GM23338 (cell line): Measurements from ENCODE around the gene ACSS3. TPM values are rescaled to one million over a fixed set of nuclear protein-coding genes. Genes with fewer than 3 reads are reported as not detected.
"Not testable (repeated sequence)": the region's sequence is repeated elsewhere in the genome, so short reads cannot be mapped to it uniquely, and the experiment has no call there.

ENCODE experiments used
- ATAC-seq: fragments of 200-7000 bp; cut with Tn5 transposase; 3 replicates; pipeline ENCODE4 v1.9.1; 2020
- DNase-seq: peaks from one replicate; pipeline ENCODE4 v3.0.0-alpha.2; 2015; ENCODE audit warnings: low spot score
- H2AFZ ChIP-seq: fragments of 200-600 bp; sonication (generic); 2 replicates; pipeline ENCODE4 v1.8.0; 2016; ENCODE audit warnings: antibody characterized with exemption, mild to moderate bottlenecking, moderate library complexity
- H3F3A ChIP-seq: fragments of 200-600 bp; sonication (generic); replicated peaks from 2 replicates; pipeline ENCODE4 v1.8.0; 2017; ENCODE audit warnings: antibody characterized with exemption, mixed run types, low read depth
- H3K27ac ChIP-seq: fragments of 200-600 bp; sonication (generic); 2 replicates; pipeline ENCODE4 v1.6.1; 2016; ENCODE audit warnings: low read depth
- H3K27me3 ChIP-seq: fragments of 200-600 bp; sonication (generic); 2 replicates; pipeline ENCODE4 v1.8.0; 2016; ENCODE audit warnings: mild to moderate bottlenecking, mixed run types, moderate library complexity; ENCODE audit not compliant: insufficient read depth
- H3K36me3 ChIP-seq: fragments of 200-600 bp; sonication (generic); 2 replicates; pipeline ENCODE4 v1.8.0; 2016; ENCODE audit warnings: mild to moderate bottlenecking; ENCODE audit not compliant: insufficient read depth
- H3K4me1 ChIP-seq: fragments of 200-600 bp; sonication (generic); 2 replicates; pipeline ENCODE4 v1.8.0; 2016; ENCODE audit warnings: mild to moderate bottlenecking, moderate library complexity; ENCODE audit not compliant: insufficient read depth
- H3K4me2 ChIP-seq: fragments of 200-600 bp; sonication (generic); 2 replicates; pipeline ENCODE4 v1.7.1; 2017; ENCODE audit warnings: mixed run types
- H3K4me3 ChIP-seq: fragments of 200-600 bp; sonication (generic); 2 replicates; pipeline ENCODE4 v1.6.1; 2016; ENCODE audit warnings: mixed run types
- H3K79me2 ChIP-seq: fragments of 200-600 bp; sonication (generic); replicated peaks from 2 replicates; pipeline ENCODE4 v1.8.0; 2017; ENCODE audit warnings: mild to moderate bottlenecking; ENCODE audit not compliant: insufficient read depth
- H3K9me2 ChIP-seq: fragments of 200-600 bp; sonication (generic); 2 replicates; pipeline ENCODE4 v1.8.0; 2017; ENCODE audit not compliant: insufficient read depth
- H4K20me1 ChIP-seq: fragments of 200-600 bp; sonication (generic); replicated peaks from 2 replicates; pipeline ENCODE4 v1.8.0; 2017; ENCODE audit warnings: mild to moderate bottlenecking; ENCODE audit not compliant: insufficient read depth
- H3K27ac Mint-ChIP-seq: 2 replicates; pipeline ENCODE4 v1.8.0; 2020; ENCODE audit warnings: inconsistent platforms, mild to moderate bottlenecking, moderate library complexity, mixed read lengths
- H3K27me3 Mint-ChIP-seq: 3 replicates; pipeline ENCODE4 v1.8.0; 2022; ENCODE audit warnings: low read depth, mild to moderate bottlenecking, moderate library complexity, mixed read lengths, inconsistent platforms; ENCODE audit not compliant: insufficient read depth, poor library complexity
- H3K36me3 Mint-ChIP-seq: 3 replicates; pipeline ENCODE4 v1.8.0; 2021; ENCODE audit warnings: low read depth, mild to moderate bottlenecking, inconsistent platforms, moderate library complexity, mixed read lengths
- H3K4me1 Mint-ChIP-seq: 3 replicates; pipeline ENCODE4 v1.8.0; 2020; ENCODE audit warnings: mild to moderate bottlenecking, inconsistent platforms, mixed read lengths
- H3K4me3 Mint-ChIP-seq: 3 replicates; pipeline ENCODE4 v1.8.0; 2021; ENCODE audit warnings: moderate library complexity, mild to moderate bottlenecking, inconsistent platforms, mixed read lengths
- H3K9me3 Mint-ChIP-seq: 3 replicates; pipeline ENCODE4 v1.8.0; 2020; ENCODE audit warnings: moderate library complexity, mild to moderate bottlenecking, inconsistent platforms, mixed read lengths
- CTCF ChIP-seq, 2 experiments: fragments of 200-600 bp in 1 of 2; sonication (generic) in 1 of 2; conservative IDR thresholded peaks; 2 replicates each; pipeline versions ENCODE4 v1.5.1 to v1.6.1; 2016 to 2017; ENCODE audit warnings: antibody characterized with exemption in 2 of 2, low read depth in 2 of 2, mild to moderate bottlenecking in 2 of 2, moderate library complexity in 1 of 2
- ETS1 ChIP-seq: IDR thresholded peaks from 2 replicates; pipeline ENCODE4 v1.6.1; 2016; ENCODE audit warnings: antibody characterized with exemption
- EZH2 ChIP-seq: fragments of 200-600 bp; sonication (generic); IDR thresholded peaks from one replicate; pipeline ENCODE4 v1.8.0; 2017; ENCODE audit warnings: antibody characterized with exemption, mild to moderate bottlenecking, low read depth; ENCODE audit not compliant: unreplicated experiment
- EZH2phosphoT487 ChIP-seq: fragments of 200-600 bp; sonication (generic); IDR thresholded peaks from one replicate; pipeline ENCODE4 v1.8.1; 2018; ENCODE audit warnings: antibody characterized with exemption; ENCODE audit not compliant: unreplicated experiment
- JUNB ChIP-seq: IDR thresholded peaks from one replicate; pipeline ENCODE4 v1.6.1; 2016; ENCODE audit warnings: antibody characterized with exemption; ENCODE audit not compliant: unreplicated experiment
- NANOG ChIP-seq: IDR thresholded peaks from 2 replicates; pipeline ENCODE4 v1.6.1; 2016; ENCODE audit warnings: antibody characterized with exemption, borderline replicate concordance
- POLR2AphosphoS5 ChIP-seq: IDR thresholded peaks from 2 replicates; pipeline ENCODE4 v1.6.1; 2016; ENCODE audit warnings: antibody characterized with exemption, low read depth
- ZNF114 ChIP-seq: fragments of 250-450 bp; sonication (Bioruptor Pico); IDR thresholded peaks from 2 replicates; pipeline ENCODE4 v1.5.0; 2020; ENCODE audit warnings: mild to moderate bottlenecking, moderate library complexity
- ZNF331 ChIP-seq: fragments of 250-450 bp; sonication (Bioruptor Pico); IDR thresholded peaks from 2 replicates; pipeline ENCODE4 v1.5.0; 2020; ENCODE audit warnings: low read depth, mild to moderate bottlenecking, moderate library complexity
- polyA plus RNA-seq: library from polyadenylated mRNA; unstranded; fragments of >200 nt; fragmentation: Nextera tagmentation; extraction: Ambion mirVana; gene quantifications from 2 replicates; pipeline ENCODE4 v1.2.1, GENCODE V29; 2016
- total RNA-seq: library from RNA; depleted of rRNA; stranded (reverse); fragments of >200 nt; shearing (Covaris generic); gene quantifications from 2 replicates; pipeline ENCODE4 v1.2.3, GENCODE V29; 2014

ACSS3 gene
- total and polyA plus RNA-seq, 2 experiments from 2014 or later: 7.4 to 28.9 TPM

GRCh38 chr12:81064971-81065370 is 12.9 kb upstream of the ACSS3 start:
- H3K36me3 ChIP-seq, H3K4me1 ChIP-seq, H3K27me3 ChIP-seq, H3K4me3 Mint-ChIP-seq, H3K27ac Mint-ChIP-seq, H3K4me3 ChIP-seq, H3K4me1 Mint-ChIP-seq, H3K79me2 ChIP-seq, H3K4me2 ChIP-seq, DNase-seq, H3K9me2 ChIP-seq, H3K27ac ChIP-seq, ATAC-seq, H2AFZ ChIP-seq, H3K27me3 Mint-ChIP-seq, H3F3A ChIP-seq, H4K20me1 ChIP-seq: not testable (repeated sequence)
- Mint-ChIP-seq H3K9me3 (peaks cover 48% of the 10 kb centered on the region), H3K36me3 (peaks cover 40% of the 10 kb centered on the region)

- Histone ChIP-seq H4K20me1 (no peaks in the 10 kb centered on the region), H3K4me1 (no peaks in the 10 kb centered on the region; the same call in 1 of the 2 replicates), H3K36me3 (no peaks in the 10 kb centered on the region), H2AFZ (no peak overlapping the region), H3K79me2 (no peaks in the 10 kb centered on the region), H3K4me2 (no peak overlapping the region), H3K27ac (no peak overlapping the region), H3K9me2 (no peaks in the 10 kb centered on the region), H3K27me3 (no peaks in the 10 kb centered on the region), H3F3A (no peaks in the 10 kb centered on the region), H3K4me3 (no peak overlapping the region)
- no peak for TF ChIP-seq CTCF (conservative IDR thresholded peaks at IDR 0.05; ENCODE audit: low read depth in 2 of 2)
- no peak for TF ChIP-seq EZH2
- TF ChIP-seq EZH2phosphoT487: no peak
- no peak for TF ChIP-seq ZNF114 (CRISPR knock-in tag)
- TF ChIP-seq ZNF331 (CRISPR knock-in tag): no peak
- no peak for TF ChIP-seq ETS1
- TF ChIP-seq NANOG: no peak
- DNase-seq (no peak), ATAC-seq (no peak)
- H3K4me1 Mint-ChIP-seq: peaks cover 4% of the 10 kb centered on the region
- H3K27me3 Mint-ChIP-seq: peaks cover 7% of the 10 kb centered on the region
- no peak overlapping the region for H3K27ac Mint-ChIP-seq
- no peak overlapping the region for H3K4me3 Mint-ChIP-seq
- no peaks in the 10 kb centered on the region for H3K36me3 Mint-ChIP-seq
- no peaks in the 10 kb centered on the region; the same call in 2 of the 3 replicates for H3K9me3 Mint-ChIP-seq
These were observed 7.0 kb upstream of the ACSS3 start for GRCh38 chr12:81070846-81071245.

- peaks cover 25% of the 10 kb centered on the region for H3K4me1 ChIP-seq
- no peaks in the 10 kb centered on the region for H3K36me3 ChIP-seq
- H3K27ac ChIP-seq: no peak overlapping the region
- H4K20me1 ChIP-seq: no peaks in the 10 kb centered on the region
- ATAC-seq: no peak
- H3K9me2 ChIP-seq: no peaks in the 10 kb centered on the region
- Mint-ChIP-seq H3K27ac (no peak overlapping the region), H3K4me1 (peaks cover 40% of the 10 kb centered on the region), H3K4me3 (no peak overlapping the region), H3K9me3 (no peaks in the 10 kb centered on the region), H3K36me3 (no peaks in the 10 kb centered on the region), H3K27me3 (peaks cover 4% of the 10 kb centered on the region)
- no peak overlapping the region for H3K4me3 ChIP-seq
- DNase-seq: no peak
- no peak for TF ChIP-seq ZNF331 (CRISPR knock-in tag)
- no peak for TF ChIP-seq ETS1
- no peak for TF ChIP-seq EZH2phosphoT487
- no peak for TF ChIP-seq JUNB
- no peak for TF ChIP-seq POLR2AphosphoS5
- no peak for TF ChIP-seq ZNF114 (CRISPR knock-in tag)
- TF ChIP-seq EZH2: no peak
- H3K4me2 ChIP-seq: no peak overlapping the region
- peaks cover 25% of the 10 kb centered on the region for H3K79me2 ChIP-seq
- no peak overlapping the region for H2AFZ ChIP-seq
- H3K27me3 ChIP-seq: no peaks in the 10 kb centered on the region
- H3F3A ChIP-seq: no peaks in the 10 kb centered on the region
These were observed 2.3 kb upstream of the ACSS3 start for GRCh38 chr12:81075539-81075938.
